Measurements from ENCODE around the gene CCDC15.

DNA sequence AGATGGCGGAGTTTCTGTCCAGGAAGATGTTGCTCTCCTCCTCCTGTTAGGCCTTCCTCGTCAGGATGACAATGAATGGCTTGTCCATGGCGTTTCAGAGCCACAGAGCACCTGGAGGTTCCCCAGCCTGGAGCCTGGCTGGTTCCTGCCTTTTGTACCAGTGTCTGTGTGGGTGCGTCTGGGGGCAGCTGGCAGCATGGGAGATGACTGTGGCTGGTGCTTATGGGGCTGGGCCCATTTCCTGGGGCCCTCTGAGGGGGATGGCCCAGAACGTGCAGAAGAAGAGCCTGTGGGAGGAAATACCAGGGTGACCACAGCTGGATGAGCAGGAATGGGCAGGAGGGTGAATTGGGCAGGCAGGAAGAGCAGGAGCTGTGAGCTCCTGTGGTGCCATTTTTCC is 115.8 kb downstream of the CCDC15 start:
- no peak for TF ChIP-seq EZH2 (IDR thresholded peaks at IDR 0.05; ENCODE audit: borderline replicate concordance, low read depth, low read length, severe bottlenecking)
- TF ChIP-seq, protein P1, sequence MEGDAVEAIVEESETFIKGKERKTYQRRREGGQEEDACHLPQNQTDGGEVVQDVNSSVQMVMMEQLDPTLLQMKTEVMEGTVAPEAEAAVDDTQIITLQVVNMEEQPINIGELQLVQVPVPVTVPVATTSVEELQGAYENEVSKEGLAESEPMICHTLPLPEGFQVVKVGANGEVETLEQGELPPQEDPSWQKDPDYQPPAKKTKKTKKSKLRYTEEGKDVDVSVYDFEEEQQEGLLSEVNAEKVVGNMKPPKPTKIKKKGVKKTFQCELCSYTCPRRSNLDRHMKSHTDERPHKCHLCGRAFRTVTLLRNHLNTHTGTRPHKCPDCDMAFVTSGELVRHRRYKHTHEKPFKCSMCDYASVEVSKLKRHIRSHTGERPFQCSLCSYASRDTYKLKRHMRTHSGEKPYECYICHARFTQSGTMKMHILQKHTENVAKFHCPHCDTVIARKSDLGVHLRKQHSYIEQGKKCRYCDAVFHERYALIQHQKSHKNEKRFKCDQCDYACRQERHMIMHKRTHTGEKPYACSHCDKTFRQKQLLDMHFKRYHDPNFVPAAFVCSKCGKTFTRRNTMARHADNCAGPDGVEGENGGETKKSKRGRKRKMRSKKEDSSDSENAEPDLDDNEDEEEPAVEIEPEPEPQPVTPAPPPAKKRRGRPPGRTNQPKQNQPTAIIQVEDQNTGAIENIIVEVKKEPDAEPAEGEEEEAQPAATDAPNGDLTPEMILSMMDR (IDR thresholded peaks at IDR 0.05; ENCODE audit: borderline replicate concordance, extremely low read depth, low read length, poor library complexity, severe bottlenecking) = no peak
